ENCODE data around the gene OXER1. TPM values are rescaled to one million over a fixed set of nuclear protein-coding genes. Genes with fewer than 3 reads are reported as not detected.

The OXER1 gene
- total RNA-seq, 1 donor from 2014 or later: 0.75 TPM

DNA sequence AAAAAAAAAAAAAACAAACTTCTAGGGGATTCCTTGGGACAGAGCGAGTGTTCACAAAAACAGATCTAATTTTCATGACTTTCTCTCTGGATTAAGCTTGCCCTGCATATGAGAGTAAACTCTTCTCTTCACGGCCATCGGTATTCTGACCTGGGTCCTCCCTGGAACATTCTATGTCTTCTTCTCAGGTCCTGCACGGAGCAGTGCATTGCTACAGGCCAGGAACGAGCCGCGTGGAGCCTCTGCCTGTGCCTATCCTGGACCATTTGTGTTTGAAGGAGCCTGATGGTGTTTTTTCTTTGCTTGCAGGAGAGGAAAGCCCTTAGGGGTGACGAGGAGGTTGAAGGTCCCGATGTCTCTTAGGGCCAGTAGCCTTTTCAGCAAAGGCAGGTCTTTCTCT, 1.8 kb upstream of the OXER1 start:
- TF ChIP-seq, protein P1, sequence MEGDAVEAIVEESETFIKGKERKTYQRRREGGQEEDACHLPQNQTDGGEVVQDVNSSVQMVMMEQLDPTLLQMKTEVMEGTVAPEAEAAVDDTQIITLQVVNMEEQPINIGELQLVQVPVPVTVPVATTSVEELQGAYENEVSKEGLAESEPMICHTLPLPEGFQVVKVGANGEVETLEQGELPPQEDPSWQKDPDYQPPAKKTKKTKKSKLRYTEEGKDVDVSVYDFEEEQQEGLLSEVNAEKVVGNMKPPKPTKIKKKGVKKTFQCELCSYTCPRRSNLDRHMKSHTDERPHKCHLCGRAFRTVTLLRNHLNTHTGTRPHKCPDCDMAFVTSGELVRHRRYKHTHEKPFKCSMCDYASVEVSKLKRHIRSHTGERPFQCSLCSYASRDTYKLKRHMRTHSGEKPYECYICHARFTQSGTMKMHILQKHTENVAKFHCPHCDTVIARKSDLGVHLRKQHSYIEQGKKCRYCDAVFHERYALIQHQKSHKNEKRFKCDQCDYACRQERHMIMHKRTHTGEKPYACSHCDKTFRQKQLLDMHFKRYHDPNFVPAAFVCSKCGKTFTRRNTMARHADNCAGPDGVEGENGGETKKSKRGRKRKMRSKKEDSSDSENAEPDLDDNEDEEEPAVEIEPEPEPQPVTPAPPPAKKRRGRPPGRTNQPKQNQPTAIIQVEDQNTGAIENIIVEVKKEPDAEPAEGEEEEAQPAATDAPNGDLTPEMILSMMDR (IDR thresholded peaks at IDR 0.05; ENCODE audit: insufficient read depth, low read length, poor library complexity, severe bottlenecking): no peak
- no peaks in the 10 kb centered on the region for H3K36me3 ChIP-seq (ENCODE audit: control insufficient read depth, insufficient read depth, low read length)

DNA sequence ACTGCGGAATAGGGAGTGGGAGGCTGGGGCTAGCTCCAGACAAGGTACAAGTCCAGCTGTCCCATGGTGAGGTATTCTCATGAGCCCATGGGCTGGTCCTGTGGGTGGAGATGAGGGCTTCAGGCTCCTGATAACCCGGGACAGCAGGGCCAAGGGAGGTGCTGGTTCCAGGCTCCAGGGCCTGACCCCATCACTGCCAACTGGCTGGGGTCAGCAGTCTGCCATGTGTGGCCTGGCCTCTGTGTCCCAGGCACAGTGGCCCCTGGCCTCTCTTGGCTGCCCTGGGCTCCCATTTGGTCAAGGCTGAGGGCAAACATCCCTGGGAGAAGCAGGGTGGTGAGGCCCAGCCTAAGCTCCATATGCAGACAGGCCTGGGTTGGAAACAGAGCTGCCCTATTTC, 966 bp upstream of the OXER1 start:
- no peaks in the 10 kb centered on the region for H3K36me3 ChIP-seq (ENCODE audit: control insufficient read depth, insufficient read depth, low read length)

More for the DNA sequence above, 1.8 kb upstream of the OXER1 start:
- no peak for DNase-seq (ENCODE audit: low read depth)
- Histone ChIP-seq H3K4me3 (ENCODE audit: low read depth, low read length) (no peak overlapping the region), H3K27me3 (ENCODE audit: control insufficient read depth, insufficient read depth, low read length) (no peaks in the 10 kb centered on the region)

DNA sequence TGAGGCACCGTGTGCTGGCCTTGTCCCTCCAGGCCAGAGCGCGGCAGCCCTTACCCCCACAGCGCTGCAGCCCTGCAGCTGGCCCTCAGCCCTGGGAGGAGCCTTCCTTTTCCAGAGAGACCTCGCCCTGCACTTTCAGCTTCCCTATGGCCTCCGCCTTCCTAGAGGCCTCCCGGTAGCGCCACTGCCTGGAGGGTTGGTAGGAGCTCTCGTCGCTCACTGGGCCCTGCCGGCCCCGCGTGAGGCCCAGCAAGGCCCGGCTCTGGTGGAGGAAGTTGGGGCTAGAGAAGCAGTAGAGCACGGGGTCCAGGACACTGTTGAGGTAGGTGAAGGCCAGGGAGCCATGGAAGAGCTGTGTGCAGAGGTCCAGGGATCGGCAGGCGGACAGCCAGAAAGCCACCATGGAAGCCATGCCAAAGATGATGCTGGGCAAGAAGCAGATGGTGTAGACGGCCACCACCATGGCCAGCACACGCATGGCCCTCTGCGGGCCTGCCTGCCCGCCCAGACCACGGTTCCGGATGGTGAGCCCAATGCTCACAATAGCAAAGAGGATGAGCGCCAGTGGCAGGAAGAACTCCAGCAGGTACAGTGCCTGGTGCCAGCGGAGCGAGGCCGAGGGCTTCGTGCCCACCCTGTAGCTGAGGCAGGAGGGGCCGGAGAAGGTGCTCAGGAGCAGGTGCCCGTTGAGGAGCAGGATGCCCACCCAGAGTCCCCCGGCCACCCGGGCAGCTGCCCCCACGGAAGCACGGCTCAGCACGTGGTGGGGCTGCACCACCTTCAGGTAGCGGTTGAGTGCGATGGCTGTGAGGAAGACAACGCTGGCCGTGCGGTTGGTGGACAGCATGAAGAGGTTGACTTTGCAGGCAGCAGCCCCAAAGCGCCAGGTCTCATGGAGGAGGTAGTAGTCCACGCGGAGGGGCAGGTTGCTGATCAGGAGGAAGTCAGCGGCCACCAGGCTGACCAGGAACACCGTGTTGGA, 821 bp downstream of the OXER1 start:
- H3K4me3 ChIP-seq (ENCODE audit: low read depth, low read length): no peak overlapping the region
- no peaks in the 10 kb centered on the region for H3K27me3 ChIP-seq (ENCODE audit: control insufficient read depth, insufficient read depth, low read length)
- no peak for DNase-seq (ENCODE audit: low read depth)
- TF ChIP-seq, protein P1 (IDR thresholded peaks at IDR 0.05; ENCODE audit: insufficient read depth, low read length, poor library complexity, severe bottlenecking): no peak
- no peaks in the 10 kb centered on the region for H3K36me3 ChIP-seq (ENCODE audit: control insufficient read depth, insufficient read depth, low read length)

More for the DNA sequence above, 966 bp upstream of the OXER1 start:
- TF ChIP-seq, protein P1 (IDR thresholded peaks at IDR 0.05; ENCODE audit: insufficient read depth, low read length, poor library complexity, severe bottlenecking): no peak
- DNase-seq (ENCODE audit: low read depth): no peak
- Histone ChIP-seq H3K4me3 (ENCODE audit: low read depth, low read length) (no peak overlapping the region), H3K27me3 (ENCODE audit: control insufficient read depth, insufficient read depth, low read length) (no peaks in the 10 kb centered on the region)

DNA sequence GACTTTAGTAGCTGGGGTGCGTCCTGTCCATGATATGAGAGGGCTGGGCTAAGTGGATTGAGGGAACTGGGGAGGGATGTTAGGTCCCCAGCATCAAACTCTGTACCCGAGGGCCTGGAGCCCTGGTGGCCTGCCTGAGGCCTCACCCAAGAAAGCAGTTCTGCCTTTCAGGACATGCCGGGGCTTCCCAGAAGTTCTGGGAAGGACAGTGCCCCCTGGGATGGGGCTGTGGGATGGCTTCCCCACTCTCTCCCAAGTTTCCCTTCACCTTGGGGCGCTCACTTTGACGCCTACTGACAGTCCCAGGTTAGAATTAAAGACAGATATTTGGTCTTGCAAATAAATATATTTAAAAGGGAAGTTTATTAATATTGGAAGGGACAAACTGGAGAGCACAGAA, 1.8 kb downstream of the OXER1 start:
- H3K36me3 ChIP-seq (ENCODE audit: control insufficient read depth, insufficient read depth, low read length): no peaks in the 10 kb centered on the region
- H3K27me3 ChIP-seq (ENCODE audit: control insufficient read depth, insufficient read depth, low read length): no peaks in the 10 kb centered on the region
- TF ChIP-seq, protein P1 (IDR thresholded peaks at IDR 0.05; ENCODE audit: insufficient read depth, low read length, poor library complexity, severe bottlenecking): no peak
- H3K4me3 ChIP-seq (ENCODE audit: low read depth, low read length): no peak overlapping the region
- no peak for DNase-seq (ENCODE audit: low read depth)

- DNase-seq (ENCODE audit: low read depth): no peak
- no peaks in the 10 kb centered on the region for H3K27me3 ChIP-seq (ENCODE audit: control insufficient read depth, insufficient read depth, low read length)
- TF ChIP-seq, protein P1 (IDR thresholded peaks at IDR 0.05; ENCODE audit: insufficient read depth, low read length, poor library complexity, severe bottlenecking): no peak
- H3K36me3 ChIP-seq (ENCODE audit: control insufficient read depth, insufficient read depth, low read length): no peaks in the 10 kb centered on the region
- no peak overlapping the region for H3K4me3 ChIP-seq (ENCODE audit: low read depth, low read length)
Observed at GRCh38 chr2:42761554-42761953, 2.4 kb downstream of the OXER1 start.

All from kidney epithelial cell (primary cell).